Measurements from ENCODE around the gene CYB5R3. TPM values are rescaled to one million over a fixed set of nuclear protein-coding genes. Genes with fewer than 3 reads are reported as not detected.

The CYB5R3 gene
- total RNA-seq, 2 experiments from 2014 or later = 62.7 to 64.3 TPM

DNA sequence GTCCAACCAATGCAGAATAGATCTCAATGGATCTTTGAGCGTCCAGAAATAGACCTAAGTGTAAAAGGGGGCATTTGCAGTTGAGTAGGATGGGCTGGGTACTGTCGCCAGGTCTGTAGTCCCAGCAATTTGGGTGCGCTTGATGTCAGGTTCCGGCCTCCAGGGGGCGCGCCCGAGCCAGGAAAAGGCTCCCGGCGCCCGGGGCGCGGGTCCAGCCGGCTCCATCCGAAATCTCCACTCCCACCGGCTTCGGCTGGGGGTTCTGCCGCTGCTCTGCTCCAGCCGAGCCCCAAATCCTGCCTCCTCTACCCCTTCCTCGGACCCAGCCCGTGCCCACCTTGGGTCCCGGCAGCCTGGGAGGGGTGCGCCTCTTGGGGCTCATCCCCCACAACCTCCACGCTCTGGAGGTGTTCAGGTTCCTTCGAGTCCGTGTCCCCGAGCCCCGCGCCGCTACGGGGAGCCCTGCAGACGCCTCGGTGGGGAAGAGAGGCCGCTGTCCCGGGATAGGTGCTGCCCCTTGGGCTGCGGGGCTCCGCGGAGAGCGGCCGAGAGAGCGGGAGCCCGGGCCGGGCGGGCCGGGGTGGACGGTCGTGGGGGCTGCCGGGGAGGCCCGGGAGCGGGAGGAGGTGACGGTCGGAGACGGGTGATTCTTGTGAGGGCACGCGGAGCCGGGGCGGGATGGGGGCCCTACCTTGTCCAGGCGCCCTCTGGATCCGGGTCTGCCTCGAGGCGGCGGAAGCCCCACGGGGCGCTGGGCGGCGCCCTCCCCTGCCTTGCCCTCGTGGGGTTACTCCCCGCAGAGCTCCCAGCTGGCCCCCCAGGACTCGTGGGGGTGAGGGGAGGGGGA is 13.0 kb upstream of the CYB5R3 start:
- Mint-ChIP-seq H3K4me1 (peaks cover 1% of the 10 kb centered on the region), H3K4me3 (peak overlapping the region; percentile 63), H3K36me3 (no peaks in the 10 kb centered on the region), H3K27me3 (peaks cover 17% of the 10 kb centered on the region), H3K9me3 (no peaks in the 10 kb centered on the region), H3K27ac (no peak overlapping the region)
- peak; percentile 79 for DNase-seq

DNA sequence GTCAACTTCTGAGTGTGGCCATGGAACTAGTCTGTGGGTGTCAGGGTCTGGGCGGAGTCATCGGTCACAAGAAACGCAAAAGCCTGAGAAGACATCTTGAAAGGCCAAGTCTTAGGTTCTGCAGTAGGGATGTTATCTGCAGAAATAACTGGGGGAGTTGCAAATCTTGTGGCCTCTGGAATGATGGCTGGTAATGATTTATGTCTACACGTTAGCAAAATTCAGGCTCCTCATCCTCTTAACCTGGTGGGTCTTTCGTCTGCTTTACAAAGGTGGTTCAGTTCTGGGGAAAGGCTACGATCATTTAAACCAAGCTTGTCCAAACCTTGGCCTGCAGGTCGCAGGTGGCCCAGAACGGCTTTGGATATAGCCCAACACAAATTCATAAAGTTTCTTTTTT is 7.4 kb upstream of the CYB5R3 start:
- no peaks in the 10 kb centered on the region for H3K4me1 Mint-ChIP-seq
- H3K4me3 Mint-ChIP-seq = no peak overlapping the region
- peaks cover 11% of the 10 kb centered on the region for H3K27me3 Mint-ChIP-seq
- H3K27ac Mint-ChIP-seq = no peak overlapping the region
- no peaks in the 10 kb centered on the region for H3K9me3 Mint-ChIP-seq
- no peak for DNase-seq
- H3K36me3 Mint-ChIP-seq = no peaks in the 10 kb centered on the region

GRCh38 chr22:42655693-42656092 is 6.5 kb upstream of the CYB5R3 start:
- no peaks in the 10 kb centered on the region for H3K4me1 Mint-ChIP-seq
- no peak overlapping the region for H3K4me3 Mint-ChIP-seq
- no peak for DNase-seq
- no peak overlapping the region for H3K27ac Mint-ChIP-seq
- no peaks in the 10 kb centered on the region for H3K9me3 Mint-ChIP-seq
- H3K36me3 Mint-ChIP-seq = no peaks in the 10 kb centered on the region
- peaks cover 11% of the 10 kb centered on the region for H3K27me3 Mint-ChIP-seq

- H3K27me3 Mint-ChIP-seq = peaks cover 7% of the 10 kb centered on the region
- no peak overlapping the region for H3K4me3 Mint-ChIP-seq
- no peaks in the 10 kb centered on the region for H3K9me3 Mint-ChIP-seq
- no peak for DNase-seq
- H3K36me3 Mint-ChIP-seq = no peaks in the 10 kb centered on the region
- H3K4me1 Mint-ChIP-seq = no peaks in the 10 kb centered on the region
- no peak overlapping the region for H3K27ac Mint-ChIP-seq
These were observed 5.4 kb upstream of the CYB5R3 start for GRCh38 chr22:42654436-42655073.

GRCh38 chr22:42653999-42654398 is 4.8 kb upstream of the CYB5R3 start:
- Mint-ChIP-seq H3K4me3 (no peak overlapping the region), H3K27ac (no peak overlapping the region), H3K4me1 (no peaks in the 10 kb centered on the region), H3K36me3 (no peaks in the 10 kb centered on the region), H3K27me3 (peaks cover 7% of the 10 kb centered on the region), H3K9me3 (no peaks in the 10 kb centered on the region)
- no peak for DNase-seq

DNA sequence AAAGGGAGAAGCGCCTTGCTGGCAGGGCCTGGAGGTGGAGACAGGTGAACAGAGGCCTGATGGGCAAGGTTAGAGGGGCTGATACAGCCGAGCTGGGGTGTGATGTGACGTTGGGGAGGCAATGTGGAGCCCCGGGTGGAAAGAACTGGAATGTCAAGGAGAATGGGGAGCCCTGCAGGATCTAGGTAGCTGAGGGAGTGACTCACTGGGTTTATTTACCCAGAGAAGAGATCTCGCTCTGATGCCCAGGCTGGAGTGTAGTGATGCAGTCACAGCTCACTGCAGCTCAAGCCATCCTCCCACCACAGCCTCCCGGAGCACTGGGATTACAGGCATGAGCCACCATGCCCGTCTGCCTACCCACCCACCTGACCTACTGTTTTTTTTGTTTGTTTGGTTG is 1.9 kb upstream of the CYB5R3 start:
- Mint-ChIP-seq H3K27me3 (peaks cover 7% of the 10 kb centered on the region), H3K4me1 (peaks cover 11% of the 10 kb centered on the region), H3K9me3 (no peaks in the 10 kb centered on the region), H3K4me3 (peak overlapping the region; percentile 11), H3K36me3 (peaks cover 2% of the 10 kb centered on the region), H3K27ac (no peak overlapping the region)
- no peak for DNase-seq

DNA sequence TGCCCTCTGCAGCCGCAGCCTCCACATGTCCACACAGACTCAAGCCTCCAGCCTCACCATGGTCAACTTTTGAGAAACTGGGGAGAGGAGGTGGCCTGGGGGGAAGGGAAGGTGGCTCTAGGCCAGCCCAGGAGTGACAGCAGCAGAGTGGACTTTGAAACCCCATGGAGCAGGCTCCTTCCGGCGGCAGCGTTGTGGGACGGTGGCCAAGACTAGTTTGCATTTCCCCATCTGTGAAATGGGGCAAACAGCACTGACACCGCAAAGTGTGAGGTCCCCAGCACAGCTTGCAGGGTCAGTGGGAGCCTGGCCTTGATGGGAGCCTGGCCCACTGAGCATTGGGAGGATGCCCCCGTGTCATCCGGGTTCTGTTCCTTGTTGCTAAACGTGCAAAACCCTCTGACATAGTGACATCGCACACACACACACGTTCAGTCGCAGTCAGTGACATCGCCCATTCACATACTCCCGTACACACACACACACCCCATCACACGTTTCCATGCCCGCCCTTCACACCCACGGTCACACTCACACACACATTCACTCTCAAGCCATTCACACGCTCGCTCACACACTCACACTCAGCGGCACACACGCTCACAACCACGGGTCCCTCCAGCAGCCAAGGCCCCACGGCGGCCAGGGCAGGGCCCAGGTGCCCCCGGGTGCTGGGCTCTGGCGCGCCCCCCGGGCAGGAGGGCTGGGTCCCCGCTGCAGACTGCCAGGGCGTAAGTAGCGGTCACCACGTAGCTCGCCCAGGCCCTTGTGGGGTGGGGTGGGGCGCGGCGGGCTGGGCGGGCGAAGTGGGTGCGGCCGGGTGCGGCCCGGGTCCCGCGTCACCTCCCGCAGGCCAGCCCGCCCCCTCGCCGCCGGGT is 585 bp downstream of the CYB5R3 start:
- DNase-seq = no peak
- Mint-ChIP-seq H3K4me1 (peaks cover 24% of the 10 kb centered on the region), H3K27me3 (peaks cover 3% of the 10 kb centered on the region), H3K9me3 (no peaks in the 10 kb centered on the region), H3K4me3 (peak overlapping the region; percentile 93), H3K36me3 (peaks cover 2% of the 10 kb centered on the region), H3K27ac (peak overlapping the region; percentile 89)

GRCh38 chr22:42648017-42648367 is 1.2 kb downstream of the CYB5R3 start:
- H3K4me1 Mint-ChIP-seq = peaks cover 24% of the 10 kb centered on the region

GRCh38 chr22:42646569-42647525 is 2.3 kb downstream of the CYB5R3 start:
- no peaks in the 10 kb centered on the region for H3K9me3 Mint-ChIP-seq
- no peak overlapping the region for H3K27ac Mint-ChIP-seq
- no peaks in the 10 kb centered on the region for H3K27me3 Mint-ChIP-seq
- no peak for DNase-seq
- peaks cover 28% of the 10 kb centered on the region for H3K4me1 Mint-ChIP-seq
- H3K36me3 Mint-ChIP-seq = peaks cover 2% of the 10 kb centered on the region
- peak overlapping the region; percentile 93 for H3K4me3 Mint-ChIP-seq

More at GRCh38 chr22:42648017-42648367, 1.2 kb downstream of the CYB5R3 start:
- no peak for DNase-seq
- Mint-ChIP-seq H3K4me3 (peak overlapping the region; percentile 93), H3K27ac (peak overlapping the region; percentile 34), H3K9me3 (no peaks in the 10 kb centered on the region), H3K36me3 (peaks cover 2% of the 10 kb centered on the region), H3K27me3 (peaks cover 2% of the 10 kb centered on the region)

- H3K4me1 Mint-ChIP-seq = peaks cover 28% of the 10 kb centered on the region
- no peaks in the 10 kb centered on the region for H3K27me3 Mint-ChIP-seq
- H3K27ac Mint-ChIP-seq = no peak overlapping the region
- no peak for DNase-seq
- no peaks in the 10 kb centered on the region for H3K9me3 Mint-ChIP-seq
- H3K36me3 Mint-ChIP-seq = peaks cover 2% of the 10 kb centered on the region
- H3K4me3 Mint-ChIP-seq = no peak overlapping the region
These were observed 3.1 kb downstream of the CYB5R3 start for GRCh38 chr22:42645938-42646568.

- no peak overlapping the region for H3K4me3 Mint-ChIP-seq
- peaks cover 28% of the 10 kb centered on the region for H3K4me1 Mint-ChIP-seq
- no peaks in the 10 kb centered on the region for H3K27me3 Mint-ChIP-seq
- no peak for DNase-seq
- no peak overlapping the region for H3K27ac Mint-ChIP-seq
- H3K9me3 Mint-ChIP-seq = no peaks in the 10 kb centered on the region
- H3K36me3 Mint-ChIP-seq = peaks cover 2% of the 10 kb centered on the region
These were observed 3.8 kb downstream of the CYB5R3 start for GRCh38 chr22:42645341-42645937.

DNA sequence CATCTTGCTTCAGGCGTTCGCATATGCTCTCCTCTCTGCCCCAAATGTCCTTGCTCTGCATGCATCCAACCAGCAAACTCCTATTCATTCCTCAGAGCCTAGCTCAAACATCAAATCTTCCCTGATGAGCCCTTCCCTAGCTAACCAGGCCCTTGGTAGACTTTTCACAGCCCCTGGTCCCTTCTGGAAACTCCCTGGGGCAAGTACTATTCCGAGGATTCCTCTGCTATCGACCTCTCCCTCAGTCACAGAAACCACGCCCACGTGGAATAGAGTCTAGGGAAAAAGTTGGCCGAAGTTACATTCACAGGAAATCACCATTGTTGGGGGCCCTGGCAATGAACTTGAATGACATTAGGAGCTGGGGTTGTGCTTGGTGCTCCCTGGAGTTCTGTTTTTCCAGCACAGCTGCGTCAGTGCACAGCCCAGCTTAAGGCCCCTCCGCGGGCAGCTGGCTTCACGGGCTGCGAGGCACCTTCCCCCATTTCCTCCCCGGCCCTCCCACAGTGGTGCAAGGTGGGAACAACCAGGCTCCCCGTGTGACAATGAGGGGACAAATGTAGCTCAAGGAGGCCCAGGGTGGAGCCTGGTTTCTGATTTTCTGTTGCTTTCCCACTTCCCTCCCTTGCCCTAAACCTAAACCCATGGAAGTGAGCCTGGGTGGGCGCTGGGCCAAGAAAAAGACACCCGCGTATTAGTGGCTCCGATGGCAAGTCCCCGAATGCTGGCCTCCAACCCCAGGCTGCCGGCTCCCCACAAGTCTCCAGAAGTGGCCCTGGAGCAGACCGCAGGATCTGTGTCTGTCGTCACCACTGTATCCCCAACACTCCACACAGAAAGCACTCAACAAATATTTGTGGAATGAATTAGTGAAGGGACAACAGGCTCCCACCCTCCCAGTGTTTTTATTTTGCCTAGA is 4.5 kb downstream of the CYB5R3 start:
- no peak overlapping the region for H3K4me3 Mint-ChIP-seq
- H3K36me3 Mint-ChIP-seq = peaks cover 2% of the 10 kb centered on the region
- no peaks in the 10 kb centered on the region for H3K9me3 Mint-ChIP-seq
- no peak for DNase-seq
- peaks cover 28% of the 10 kb centered on the region for H3K4me1 Mint-ChIP-seq
- no peak overlapping the region for H3K27ac Mint-ChIP-seq
- no peaks in the 10 kb centered on the region for H3K27me3 Mint-ChIP-seq

Data from activated naive CD8-positive, alpha-beta T cell treated with anti-CD3 and anti-CD28 coated beads for 36 hours (primary cell).